Myometrial cell (primary cell): ENCODE measurements around the gene NUP85. TPM values are rescaled to one million over a fixed set of nuclear protein-coding genes. Genes with fewer than 3 reads are reported as not detected.

Source experiments
- total RNA-seq: library from RNA; depleted of rRNA; stranded (reverse); fragments of >200 nt; gene quantifications from 2 replicates; pipeline ENCODE4 v1.2.3, GENCODE V29; 2015

The NUP85 gene, protein sequence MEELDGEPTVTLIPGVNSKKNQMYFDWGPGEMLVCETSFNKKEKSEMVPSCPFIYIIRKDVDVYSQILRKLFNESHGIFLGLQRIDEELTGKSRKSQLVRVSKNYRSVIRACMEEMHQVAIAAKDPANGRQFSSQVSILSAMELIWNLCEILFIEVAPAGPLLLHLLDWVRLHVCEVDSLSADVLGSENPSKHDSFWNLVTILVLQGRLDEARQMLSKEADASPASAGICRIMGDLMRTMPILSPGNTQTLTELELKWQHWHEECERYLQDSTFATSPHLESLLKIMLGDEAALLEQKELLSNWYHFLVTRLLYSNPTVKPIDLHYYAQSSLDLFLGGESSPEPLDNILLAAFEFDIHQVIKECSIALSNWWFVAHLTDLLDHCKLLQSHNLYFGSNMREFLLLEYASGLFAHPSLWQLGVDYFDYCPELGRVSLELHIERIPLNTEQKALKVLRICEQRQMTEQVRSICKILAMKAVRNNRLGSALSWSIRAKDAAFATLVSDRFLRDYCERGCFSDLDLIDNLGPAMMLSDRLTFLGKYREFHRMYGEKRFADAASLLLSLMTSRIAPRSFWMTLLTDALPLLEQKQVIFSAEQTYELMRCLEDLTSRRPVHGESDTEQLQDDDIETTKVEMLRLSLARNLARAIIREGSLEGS
- 32.1 and 38.9 TPM in 2 replicates for total RNA-seq

DNA sequence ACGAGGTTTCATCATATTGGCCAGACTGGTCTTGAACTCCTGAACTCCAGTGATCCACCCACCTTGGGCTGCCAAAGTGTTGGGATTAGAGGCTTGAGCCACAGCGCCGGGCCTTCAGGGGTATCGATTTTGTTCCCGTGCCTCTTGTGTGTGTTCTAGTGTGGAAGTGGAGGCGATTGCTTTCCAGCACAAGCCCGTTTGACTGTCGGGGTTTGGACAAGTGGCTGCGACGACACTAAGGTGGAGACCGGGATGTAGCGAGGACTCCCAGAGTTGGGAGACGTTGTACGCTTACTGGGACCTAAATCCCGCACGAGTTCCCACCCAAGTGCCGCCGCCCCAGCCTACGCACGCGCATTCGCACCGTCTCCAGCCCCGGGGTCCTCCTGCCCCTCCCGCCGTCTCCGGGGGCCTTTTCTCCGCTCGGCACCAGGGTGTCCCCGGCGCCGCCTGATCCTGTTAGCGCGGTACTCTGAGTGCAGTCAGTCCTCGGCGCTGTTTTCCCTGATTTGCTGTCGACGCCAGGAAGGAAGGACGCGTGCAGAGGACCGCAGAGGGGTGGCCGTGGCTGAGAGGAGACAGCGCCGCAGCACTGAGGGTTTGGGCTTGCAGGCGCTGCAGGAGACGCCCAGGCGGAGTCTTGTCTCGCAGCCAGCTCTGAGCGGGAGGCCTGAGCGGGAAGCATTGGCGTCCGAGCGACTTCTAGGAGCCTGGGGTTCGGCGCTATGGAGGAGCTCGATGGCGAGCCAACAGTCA is at the start of gene NUP85:
Gene NUP85 (plus strand): TSS at position 643 of the 756 bp plus-strand sequence. CDS start 83 bp downstream, at position 726.

DNA sequence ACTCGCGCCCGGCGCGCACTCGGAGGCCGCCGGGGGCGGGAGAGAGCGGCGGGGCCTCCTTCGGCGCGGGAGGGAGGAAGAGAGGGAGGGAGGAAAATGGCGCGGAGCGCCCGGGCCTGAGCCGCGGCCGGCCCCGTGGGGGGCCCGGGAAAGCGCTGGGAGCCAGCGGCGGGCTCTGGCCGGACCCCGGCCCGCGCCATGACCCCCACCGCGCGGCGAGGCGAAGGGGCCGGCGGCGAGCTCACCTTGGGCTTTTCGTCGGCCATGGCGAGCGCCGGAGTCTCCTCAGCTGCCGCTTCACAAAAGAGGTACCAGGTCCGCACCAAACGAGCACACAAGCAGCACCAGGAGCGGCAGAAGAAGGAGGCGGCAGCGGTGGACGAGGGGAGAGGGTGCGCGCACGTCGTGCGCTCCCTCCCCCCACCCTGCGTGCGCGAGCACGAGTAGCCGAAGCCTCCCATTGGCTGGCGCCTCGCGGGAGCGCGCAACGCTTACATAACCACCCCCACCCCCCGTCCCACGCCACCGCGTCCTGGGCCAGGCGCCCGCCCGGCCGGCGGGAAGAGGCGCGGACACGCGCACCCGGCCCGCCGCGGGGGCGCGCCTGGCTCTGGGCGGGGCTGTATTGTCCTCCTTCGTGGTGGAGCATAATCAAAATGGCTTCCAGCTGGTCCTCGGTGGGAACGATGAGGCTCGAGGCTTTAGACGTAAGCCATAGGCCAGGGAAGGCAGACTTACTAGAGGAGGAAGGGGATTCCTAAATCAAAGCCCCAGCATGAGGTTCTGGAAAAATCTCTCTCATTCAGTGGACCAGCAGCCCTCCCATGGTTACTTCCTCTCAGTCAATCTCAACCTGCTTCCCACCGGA is 22.7 kb upstream of the NUP85 start, which contains the start of gene SUMO2:
Gene SUMO2 (minus strand): TSS at position 391 of the 868 bp plus-strand sequence. CDS start 125 bp downstream, at position 266.

DNA sequence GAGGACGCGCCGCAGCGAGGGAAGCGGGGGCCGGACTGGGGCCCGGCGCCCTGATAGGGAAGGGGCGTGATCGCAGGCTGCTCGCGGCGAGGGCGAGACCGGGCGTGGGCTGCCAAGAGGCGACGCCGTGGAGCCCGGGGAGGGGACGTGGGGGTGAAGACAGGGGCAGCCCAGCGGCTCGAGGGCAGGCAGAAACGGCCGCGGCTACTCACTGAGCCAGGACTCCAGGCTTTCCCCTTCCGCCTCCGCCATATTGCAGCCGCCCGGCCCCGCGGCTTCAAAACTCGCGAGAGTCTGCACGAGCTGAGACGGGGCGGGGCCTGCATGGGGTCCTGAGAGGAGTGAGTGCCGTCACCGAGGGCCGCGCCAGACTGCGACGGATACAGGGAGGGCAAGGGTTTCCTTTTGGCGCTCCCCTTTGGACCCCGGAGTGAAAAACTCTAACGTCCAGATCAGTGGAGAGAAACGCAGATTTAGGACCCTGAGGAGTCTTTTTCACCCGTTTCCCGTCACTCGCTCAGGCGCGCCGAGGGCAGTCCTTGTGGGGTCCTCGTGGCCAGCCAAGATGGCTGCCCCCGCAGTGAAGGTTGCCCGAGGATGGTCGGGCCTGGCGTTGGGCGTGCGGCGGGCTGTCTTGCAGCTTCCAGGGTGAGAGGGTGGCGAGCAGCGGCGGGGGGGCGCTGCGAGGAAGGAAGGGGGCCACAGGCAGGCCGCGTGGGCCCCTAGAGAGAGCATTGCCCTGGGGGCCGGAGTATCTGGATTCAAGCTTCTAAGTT is 56.0 kb downstream of the NUP85 start, which contains the start of the genes GGA3 and MRPS7:
Gene GGA3 (minus strand): TSS at position 271 of the 776 bp plus-strand sequence. CDS start 19 bp downstream, at position 252.
Gene MRPS7 (plus strand): TSS at position 544 of the 776 bp plus-strand sequence. CDS start 22 bp downstream, at position 566.

DNA sequence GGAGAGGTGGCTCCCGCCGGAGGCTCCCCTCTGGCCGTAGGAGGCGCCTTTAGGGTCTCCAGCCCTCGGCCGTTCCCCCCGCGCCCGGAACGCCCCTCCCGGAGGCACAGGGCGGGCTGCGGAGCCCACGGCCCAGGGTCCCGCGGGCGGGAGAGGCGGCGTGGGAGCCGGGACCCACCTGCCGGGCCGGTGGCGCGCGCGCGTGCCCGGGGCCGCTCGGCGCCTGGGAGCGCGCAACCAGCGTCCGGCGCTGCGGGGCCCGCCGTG is 65.4 kb downstream of the NUP85 start, which contains the start of gene MIF4GD:
Gene MIF4GD (minus strand): TSS at position 266 of the 267 bp plus-strand sequence. CDS start 1,036 bp downstream, outside the sequence.

Other genes with a start within 250 kb of the NUP85 start
- under 0.01 and 0.53 TPM in 2 replicates for gene HID1, start 232.9 kb upstream of the NUP85 start, total RNA-seq
- 26.4 and 34.0 TPM in 2 replicates for gene CDR2L, start 218.0 kb upstream of the NUP85 start, total RNA-seq
- gene MRPL58, start 193.0 kb upstream of the NUP85 start, total RNA-seq: 65.7 and 94.5 TPM in 2 replicates
- 375 and 445 TPM in 2 replicates for gene ATP5PD, start 158.7 kb upstream of the NUP85 start, total RNA-seq
- 19.7 and 20.8 TPM in 2 replicates for gene KCTD2, start 158.5 kb upstream of the NUP85 start, total RNA-seq
- gene SLC16A5, start 117.7 kb upstream of the NUP85 start, total RNA-seq: 12.1 and 20.2 TPM in 2 replicates
- 2.0 and 6.4 TPM in 2 replicates for gene ARMC7, start 95.7 kb upstream of the NUP85 start, total RNA-seq
- gene NT5C, start 73.9 kb upstream of the NUP85 start, total RNA-seq: 120 TPM in 2 replicates
- 272 and 335 TPM in 2 replicates for gene JPT1, start 51.2 kb upstream of the NUP85 start, total RNA-seq
- 87.7 and 98.0 TPM in 2 replicates for gene SUMO2, start 22.7 kb upstream of the NUP85 start, total RNA-seq
- gene GGA3, start 55.9 kb downstream of the NUP85 start, total RNA-seq: 13.6 and 19.6 TPM in 2 replicates
- gene MRPS7, start 56.2 kb downstream of the NUP85 start, total RNA-seq: 46.6 and 51.3 TPM in 2 replicates
- 9.8 and 16.0 TPM in 2 replicates for gene MIF4GD, start 65.6 kb downstream of the NUP85 start, total RNA-seq
- 4.8 and 8.1 TPM in 2 replicates for gene SLC25A19, start 83.8 kb downstream of the NUP85 start, total RNA-seq
- 75.0 and 92.3 TPM in 2 replicates for gene GRB2, start 200.0 kb downstream of the NUP85 start, total RNA-seq